Spinal cord (tissue), 10 donors: ENCODE results near the gene WASHC2C. TPM values are rescaled to one million over a fixed set of nuclear protein-coding genes. Genes with fewer than 3 reads are reported as not detected.
"Not testable (repeated sequence)": the region's sequence is repeated elsewhere in the genome, so short reads cannot be mapped to it uniquely, and the experiment has no call there.

Experiments used
- DNase-seq, 6 donors: peaks; one replicate each; pipeline versions ENCODE4 v3.0.0 to v3.0.0-alpha.2; 2013 to 2015; ENCODE audit warnings: low spot score in 6 of 6, low read depth in 4 of 6
- H3K27ac ChIP-seq: one replicate; pipeline ENCODE4 v1.5.1; 2013; ENCODE audit warnings: low read depth, low read length, control low read depth
- H3K27me3 ChIP-seq: one replicate; pipeline ENCODE4 v1.6.1; 2013; ENCODE audit warnings: low read length; ENCODE audit not compliant: control insufficient read depth, insufficient read depth
- H3K36me3 ChIP-seq: one replicate; pipeline ENCODE4 v1.6.1; 2013; ENCODE audit warnings: low read length; ENCODE audit not compliant: control insufficient read depth, insufficient read depth
- H3K4me1 ChIP-seq: one replicate; pipeline ENCODE4 v1.6.1; 2013; ENCODE audit warnings: low read length; ENCODE audit not compliant: control insufficient read depth, insufficient read depth
- H3K4me3 ChIP-seq: one replicate; pipeline ENCODE4 v1.5.1; 2013; ENCODE audit warnings: low read depth, low read length, control low read depth
- H3K9me3 ChIP-seq: one replicate; pipeline ENCODE4 v1.6.1; 2013; ENCODE audit warnings: low read length; ENCODE audit not compliant: control insufficient read depth, insufficient read depth
- WGBS: methylation state at CpG from one replicate; pipeline ENCODE4 v1.1.5; 2013; ENCODE audit warnings: missing lambda C conversion rate; ENCODE audit not compliant: insufficient coverage; 5-methylcytosine and 5-hydroxymethylcytosine counted together
- polyA plus RNA-seq, 2 donors: library from polyadenylated mRNA; unstranded; fragments of 120-200 nt; gene quantifications; one replicate each; pipeline ENCODE4 v1.2.1, GENCODE V29; 2013; ENCODE audit not compliant: insufficient read length in 2 of 2
- total RNA-seq, 2 donors: library from RNA; depleted of rRNA in 1 of 2; stranded (reverse); fragments of 120-200 nt in 1 of 2; fragments of >200 nt in 1 of 2; gene quantifications; one replicate each; pipeline versions ENCODE4 v1.2.3 to v1.2.4, GENCODE V29; 2013 to 2014
- donor health status: healthy.

The WASHC2C gene
- total and polyA plus RNA-seq, 4 donors: 41.4 to 44.6 (median 43.1) TPM

- 67% methylated on average over 2 of the region's 2 CpGs for WGBS
- not testable (repeated sequence) for H3K36me3 ChIP-seq, H3K27ac ChIP-seq, H3K4me1 ChIP-seq, H3K9me3 ChIP-seq, H3K27me3 ChIP-seq, DNase-seq, H3K4me3 ChIP-seq
Measured at GRCh38 chr10:45794761-45795160, 67.7 kb downstream of the WASHC2C start.

GRCh38 chr10:45803060-45804010, 76.3 kb downstream of the WASHC2C start:
- WGBS: 87% methylated on average over 5 of the region's 13 CpGs

GRCh38 chr10:45804996-45805395, 77.9 kb downstream of the WASHC2C start:
- H3K36me3 ChIP-seq, H3K4me3 ChIP-seq, H3K27ac ChIP-seq, H3K27me3 ChIP-seq, H3K9me3 ChIP-seq, H3K4me1 ChIP-seq, DNase-seq: not testable (repeated sequence)
- WGBS: 100% methylated on average over 1 of the region's 2 CpGs

More at GRCh38 chr10:45803060-45804010, 76.3 kb downstream of the WASHC2C start:
- H3K27ac ChIP-seq, H3K4me1 ChIP-seq, DNase-seq, H3K4me3 ChIP-seq, H3K9me3 ChIP-seq, H3K36me3 ChIP-seq, H3K27me3 ChIP-seq: not testable (repeated sequence)

- no peaks in the 10 kb centered on the region for H3K9me3 ChIP-seq
- no peaks in the 10 kb centered on the region for H3K27me3 ChIP-seq
- H3K36me3 ChIP-seq: no peaks in the 10 kb centered on the region
- peak in 2 of 6 donors; percentile 6 to 39 for DNase-seq
- no peak overlapping the region for H3K4me3 ChIP-seq
- no peaks in the 10 kb centered on the region for H3K4me1 ChIP-seq
- WGBS: 57% methylated on average over 2 of the region's 4 CpGs
- no peak overlapping the region for H3K27ac ChIP-seq
Measured at GRCh38 chr10:45809837-45810236, 82.8 kb downstream of the WASHC2C start.

- WGBS: no CpG with 5 or more reads among the region's 6 CpGs
- Histone ChIP-seq H3K4me1 (no peaks in the 10 kb centered on the region), H3K27ac (no peak overlapping the region), H3K9me3 (no peaks in the 10 kb centered on the region), H3K4me3 (no peak overlapping the region), H3K36me3 (no peaks in the 10 kb centered on the region), H3K27me3 (no peaks in the 10 kb centered on the region)
- no peak for DNase-seq
Measured at GRCh38 chr10:45811075-45811474, 84.0 kb downstream of the WASHC2C start.

- H3K27me3 ChIP-seq, DNase-seq, H3K27ac ChIP-seq, H3K36me3 ChIP-seq, H3K4me1 ChIP-seq, H3K9me3 ChIP-seq, H3K4me3 ChIP-seq: not testable (repeated sequence)
- WGBS: 87% methylated on average over 13 of the region's 13 CpGs
Measured at GRCh38 chr10:45812959-45813358, 85.9 kb downstream of the WASHC2C start.

- not testable (repeated sequence) for H3K27me3 ChIP-seq, H3K27ac ChIP-seq, H3K36me3 ChIP-seq, H3K4me3 ChIP-seq, H3K9me3 ChIP-seq, DNase-seq, H3K4me1 ChIP-seq
- no CpG with 5 or more reads among the region's 4 CpGs for WGBS
Measured at GRCh38 chr10:45814146-45814545, 87.1 kb downstream of the WASHC2C start.

GRCh38 chr10:45817130-45817859, 90.2 kb downstream of the WASHC2C start:
- H3K4me3 ChIP-seq: no peak overlapping the region
- H3K9me3 ChIP-seq: no peaks in the 10 kb centered on the region
- 94% methylated on average over 6 of the region's 7 CpGs for WGBS
- no peaks in the 10 kb centered on the region for H3K36me3 ChIP-seq
- no peak overlapping the region for H3K27ac ChIP-seq
- H3K27me3 ChIP-seq: no peaks in the 10 kb centered on the region
- no peaks in the 10 kb centered on the region for H3K4me1 ChIP-seq
- no peak for DNase-seq

GRCh38 chr10:45817912-45818311, 90.8 kb downstream of the WASHC2C start:
- Histone ChIP-seq H3K27ac (no peak overlapping the region), H3K4me3 (no peak overlapping the region), H3K27me3 (no peaks in the 10 kb centered on the region), H3K9me3 (no peaks in the 10 kb centered on the region), H3K36me3 (no peaks in the 10 kb centered on the region), H3K4me1 (no peaks in the 10 kb centered on the region)
- no peak for DNase-seq
- 92% methylated on average over 3 of the region's 3 CpGs for WGBS
